Measurements from ENCODE around the gene UBASH3B.

The UBASH3B gene

GRCh38 chr11:122751292-122752070 is 96.0 kb downstream of the UBASH3B start:
- no peak for DNase-seq (ENCODE audit: low read depth in 2 of 2, low spot score in 1 of 2)

- no peak for DNase-seq (ENCODE audit: low read depth in 2 of 2, low spot score in 1 of 2)
These were observed 98.5 kb downstream of the UBASH3B start for GRCh38 chr11:122754028-122754427.

GRCh38 chr11:122754553-122755322 is 99.2 kb downstream of the UBASH3B start:
- no peak for DNase-seq (ENCODE audit: low read depth in 2 of 2, low spot score in 1 of 2)

GRCh38 chr11:122755409-122755808 is 99.9 kb downstream of the UBASH3B start:
- DNase-seq (ENCODE audit: low read depth in 2 of 2, low spot score in 1 of 2) = no peak

- no peak for DNase-seq (ENCODE audit: low read depth in 2 of 2, low spot score in 1 of 2)
These were observed 100.4 kb downstream of the UBASH3B start for GRCh38 chr11:122755941-122756340.

- DNase-seq (ENCODE audit: low read depth in 2 of 2, low spot score in 1 of 2) = no peak
These were observed 100.9 kb downstream of the UBASH3B start for GRCh38 chr11:122756417-122756816.

GRCh38 chr11:122757201-122757600 is 101.7 kb downstream of the UBASH3B start:
- DNase-seq (ENCODE audit: low read depth in 2 of 2, low spot score in 1 of 2) = no peak

- no peak for DNase-seq (ENCODE audit: low read depth in 2 of 2, low spot score in 1 of 2)
These were observed 102.8 kb downstream of the UBASH3B start for GRCh38 chr11:122758339-122758738.

- DNase-seq (ENCODE audit: low read depth in 2 of 2, low spot score in 1 of 2) = no peak
These were observed 103.5 kb downstream of the UBASH3B start for GRCh38 chr11:122758974-122759373.

GRCh38 chr11:122763108-122763507 is 107.6 kb downstream of the UBASH3B start:
- no peak for DNase-seq (ENCODE audit: low read depth in 2 of 2, low spot score in 1 of 2)

- DNase-seq (ENCODE audit: low read depth in 2 of 2, low spot score in 1 of 2) = no peak
These were observed 109.0 kb downstream of the UBASH3B start for GRCh38 chr11:122764371-122765090.

GRCh38 chr11:122765487-122766131 is 110.1 kb downstream of the UBASH3B start:
- DNase-seq (ENCODE audit: low read depth in 2 of 2, low spot score in 1 of 2) = no peak

GRCh38 chr11:122769126-122769780 is 113.7 kb downstream of the UBASH3B start:
- no peak for DNase-seq (ENCODE audit: low read depth in 2 of 2, low spot score in 1 of 2)

- DNase-seq (ENCODE audit: low read depth in 2 of 2, low spot score in 1 of 2) = no peak
These were observed 117.4 kb downstream of the UBASH3B start for GRCh38 chr11:122772945-122773344.

- DNase-seq (ENCODE audit: low read depth in 2 of 2, low spot score in 1 of 2) = no peak
These were observed 118.3 kb downstream of the UBASH3B start for GRCh38 chr11:122773781-122774266.

GRCh38 chr11:122775675-122776271 is 120.3 kb downstream of the UBASH3B start:
- no peak for DNase-seq (ENCODE audit: low read depth in 2 of 2, low spot score in 1 of 2)

GRCh38 chr11:122776546-122776945 is 121.0 kb downstream of the UBASH3B start:
- no peak for DNase-seq (ENCODE audit: low read depth in 2 of 2, low spot score in 1 of 2)

- DNase-seq (ENCODE audit: low read depth in 2 of 2, low spot score in 1 of 2) = no peak
These were observed 121.8 kb downstream of the UBASH3B start for GRCh38 chr11:122777343-122777742.

- no peak for DNase-seq (ENCODE audit: low read depth in 2 of 2, low spot score in 1 of 2)
These were observed 122.6 kb downstream of the UBASH3B start for GRCh38 chr11:122778148-122778547.

GRCh38 chr11:122779047-122779629 is 123.6 kb downstream of the UBASH3B start:
- no peak for DNase-seq (ENCODE audit: low read depth in 2 of 2, low spot score in 1 of 2)

Measured in stimulated activated CD8-positive, alpha-beta memory T cell treated with anti-CD3 and anti-CD28 coated beads, Interleukin-4, amount 100 ng/mL, for 1 hour (primary cell).